ENCODE results near the gene RYR2. TPM values are rescaled to one million over a fixed set of nuclear protein-coding genes. Genes with fewer than 3 reads are reported as not detected.

RYR2 gene
- total RNA-seq, 1 donor from 2014 or later: 0.19 TPM

DNA sequence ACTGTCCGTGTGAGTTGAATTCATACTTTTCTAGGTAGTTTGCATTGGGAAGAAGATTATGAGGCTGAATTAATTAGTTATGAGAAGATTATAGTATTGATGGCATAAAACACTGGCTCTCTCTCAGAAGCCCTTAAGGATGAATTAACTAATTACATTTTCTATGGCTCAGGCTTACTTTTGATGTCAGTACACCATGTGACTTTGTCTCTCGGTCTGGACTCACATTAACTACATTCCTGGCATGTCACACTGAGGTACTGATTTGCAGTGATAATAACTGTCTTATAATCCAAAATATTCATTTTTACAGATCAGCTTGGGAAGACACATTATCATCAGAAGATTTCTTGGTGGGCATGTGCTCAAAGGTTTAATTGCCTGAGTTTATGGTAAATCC is 486.6 kb downstream of the RYR2 start:
- no peaks in the 10 kb centered on the region for H3K9me3 Mint-ChIP-seq (ENCODE audit: low read depth)
- H3K4me3 Mint-ChIP-seq (ENCODE audit: low read depth): no peak overlapping the region
- H3K27ac Mint-ChIP-seq: no peak overlapping the region
- DNase-seq (ENCODE audit: low spot score, unreplicated experiment): no peak
- H3K4me1 Mint-ChIP-seq (ENCODE audit: low read depth): no peaks in the 10 kb centered on the region
- no peaks in the 10 kb centered on the region for H3K36me3 Mint-ChIP-seq (ENCODE audit: insufficient read depth)
- H3K27me3 Mint-ChIP-seq: no peaks in the 10 kb centered on the region
- TF ChIP-seq, protein P1, sequence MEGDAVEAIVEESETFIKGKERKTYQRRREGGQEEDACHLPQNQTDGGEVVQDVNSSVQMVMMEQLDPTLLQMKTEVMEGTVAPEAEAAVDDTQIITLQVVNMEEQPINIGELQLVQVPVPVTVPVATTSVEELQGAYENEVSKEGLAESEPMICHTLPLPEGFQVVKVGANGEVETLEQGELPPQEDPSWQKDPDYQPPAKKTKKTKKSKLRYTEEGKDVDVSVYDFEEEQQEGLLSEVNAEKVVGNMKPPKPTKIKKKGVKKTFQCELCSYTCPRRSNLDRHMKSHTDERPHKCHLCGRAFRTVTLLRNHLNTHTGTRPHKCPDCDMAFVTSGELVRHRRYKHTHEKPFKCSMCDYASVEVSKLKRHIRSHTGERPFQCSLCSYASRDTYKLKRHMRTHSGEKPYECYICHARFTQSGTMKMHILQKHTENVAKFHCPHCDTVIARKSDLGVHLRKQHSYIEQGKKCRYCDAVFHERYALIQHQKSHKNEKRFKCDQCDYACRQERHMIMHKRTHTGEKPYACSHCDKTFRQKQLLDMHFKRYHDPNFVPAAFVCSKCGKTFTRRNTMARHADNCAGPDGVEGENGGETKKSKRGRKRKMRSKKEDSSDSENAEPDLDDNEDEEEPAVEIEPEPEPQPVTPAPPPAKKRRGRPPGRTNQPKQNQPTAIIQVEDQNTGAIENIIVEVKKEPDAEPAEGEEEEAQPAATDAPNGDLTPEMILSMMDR (IDR thresholded peaks at IDR 0.05; ENCODE audit: unreplicated experiment): no peak

DNA sequence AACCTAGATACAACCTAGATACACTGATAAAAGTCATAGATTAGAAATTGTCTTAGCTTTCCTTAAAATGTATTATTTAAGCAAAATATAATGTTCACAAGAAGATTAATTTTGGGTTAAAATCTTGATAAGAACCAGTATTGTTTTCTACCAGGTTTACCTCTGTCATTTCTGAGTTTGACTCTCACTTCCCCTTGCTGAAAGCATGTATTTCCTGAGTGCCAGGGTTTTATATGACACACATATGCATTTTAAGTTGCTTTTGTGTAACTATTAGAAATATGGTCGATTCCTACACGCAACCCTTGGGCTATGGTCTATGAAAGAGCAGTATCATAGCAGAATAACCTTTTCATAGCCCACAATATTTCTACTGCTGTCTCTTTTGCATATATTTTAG is 497.1 kb downstream of the RYR2 start:
- no peak overlapping the region for H3K4me3 Mint-ChIP-seq (ENCODE audit: low read depth)
- no peaks in the 10 kb centered on the region for H3K36me3 Mint-ChIP-seq (ENCODE audit: insufficient read depth)
- H3K4me1 Mint-ChIP-seq (ENCODE audit: low read depth): peaks cover 2% of the 10 kb centered on the region
- no peak for DNase-seq (ENCODE audit: low spot score, unreplicated experiment)
- no peaks in the 10 kb centered on the region for H3K27me3 Mint-ChIP-seq
- TF ChIP-seq, protein P1 (IDR thresholded peaks at IDR 0.05; ENCODE audit: unreplicated experiment): no peak
- H3K9me3 Mint-ChIP-seq (ENCODE audit: low read depth): peaks cover 3% of the 10 kb centered on the region
- H3K27ac Mint-ChIP-seq: no peak overlapping the region

DNA sequence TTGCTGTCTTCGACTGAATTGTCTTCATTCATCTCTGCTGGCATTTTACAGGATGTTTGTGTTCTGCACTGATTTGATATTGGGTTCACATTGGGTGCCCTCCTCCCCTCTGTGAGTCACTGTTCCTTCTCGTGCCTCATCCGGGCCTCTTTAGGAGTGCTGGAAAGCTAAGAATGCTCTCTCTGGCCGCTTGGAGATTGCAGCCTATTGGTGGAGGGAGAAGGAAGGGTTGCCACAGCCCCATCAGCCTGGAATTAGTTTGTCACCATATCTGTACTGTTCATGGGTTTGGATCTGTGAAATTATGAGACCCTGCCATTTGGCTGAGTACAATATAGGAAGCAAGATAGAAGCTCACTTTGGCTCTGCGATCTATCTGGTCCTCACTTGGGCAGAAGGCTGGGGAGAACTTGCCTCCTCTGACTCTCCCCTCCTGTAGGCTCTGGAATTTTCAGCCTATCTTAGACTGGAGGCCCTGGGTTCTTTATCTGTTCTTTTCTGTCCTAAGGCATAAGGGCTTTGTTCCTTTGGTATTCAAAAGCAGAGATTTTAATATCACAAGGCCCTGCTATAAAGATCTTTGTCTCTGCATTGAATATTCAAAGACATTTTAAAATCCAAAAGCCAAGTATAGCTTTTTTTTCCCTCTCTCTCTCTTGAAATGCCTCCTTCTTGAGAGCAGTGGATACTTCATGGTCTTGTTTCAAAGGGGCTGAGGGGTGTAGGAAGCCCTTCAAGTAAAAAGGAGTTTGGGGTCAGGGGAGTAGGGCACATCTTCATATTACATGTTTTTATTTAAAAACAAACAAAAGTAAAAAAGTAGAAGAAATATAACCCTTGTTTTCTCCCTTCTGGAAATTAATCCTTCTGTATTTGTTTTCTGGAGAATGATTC is 500.8 kb downstream of the RYR2 start:
- TF ChIP-seq, protein P1 (IDR thresholded peaks at IDR 0.05; ENCODE audit: unreplicated experiment): no peak
- H3K27ac Mint-ChIP-seq: no peak overlapping the region

DNA sequence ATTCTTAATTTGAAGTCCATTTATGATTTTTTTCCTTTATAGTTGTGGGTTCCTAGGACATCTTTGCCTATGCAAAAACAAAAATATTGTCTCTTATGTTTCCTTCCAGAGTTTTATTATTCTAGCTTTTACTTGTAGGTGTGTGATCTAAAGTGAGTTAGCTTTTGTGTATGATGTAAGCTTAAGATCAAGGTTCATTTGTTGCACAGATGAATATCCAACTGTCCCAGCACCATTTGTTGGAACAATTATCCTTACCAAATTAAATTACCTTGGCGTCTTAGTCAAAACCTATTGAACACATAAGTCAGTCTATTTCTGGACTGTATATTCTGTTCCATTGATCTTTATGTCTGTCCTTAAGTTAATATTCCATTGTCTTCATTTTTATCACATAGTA is 511.1 kb downstream of the RYR2 start:
- DNase-seq (ENCODE audit: low spot score, unreplicated experiment): no peak
- no peaks in the 10 kb centered on the region for H3K36me3 Mint-ChIP-seq (ENCODE audit: insufficient read depth)
- no peaks in the 10 kb centered on the region for H3K9me3 Mint-ChIP-seq (ENCODE audit: low read depth)
- H3K4me3 Mint-ChIP-seq (ENCODE audit: low read depth): no peak overlapping the region
- no peaks in the 10 kb centered on the region for H3K27me3 Mint-ChIP-seq
- H3K4me1 Mint-ChIP-seq (ENCODE audit: low read depth): no peaks in the 10 kb centered on the region
- TF ChIP-seq, protein P1 (IDR thresholded peaks at IDR 0.05; ENCODE audit: unreplicated experiment): no peak
- no peak overlapping the region for H3K27ac Mint-ChIP-seq

More for the DNA sequence above, 500.8 kb downstream of the RYR2 start:
- no peak for DNase-seq (ENCODE audit: low spot score, unreplicated experiment)
- no peaks in the 10 kb centered on the region for H3K27me3 Mint-ChIP-seq
- no peaks in the 10 kb centered on the region for H3K36me3 Mint-ChIP-seq (ENCODE audit: insufficient read depth)
- no peaks in the 10 kb centered on the region for H3K9me3 Mint-ChIP-seq (ENCODE audit: low read depth)
- peaks cover 2% of the 10 kb centered on the region for H3K4me1 Mint-ChIP-seq (ENCODE audit: low read depth)
- H3K4me3 Mint-ChIP-seq (ENCODE audit: low read depth): no peak overlapping the region

DNA sequence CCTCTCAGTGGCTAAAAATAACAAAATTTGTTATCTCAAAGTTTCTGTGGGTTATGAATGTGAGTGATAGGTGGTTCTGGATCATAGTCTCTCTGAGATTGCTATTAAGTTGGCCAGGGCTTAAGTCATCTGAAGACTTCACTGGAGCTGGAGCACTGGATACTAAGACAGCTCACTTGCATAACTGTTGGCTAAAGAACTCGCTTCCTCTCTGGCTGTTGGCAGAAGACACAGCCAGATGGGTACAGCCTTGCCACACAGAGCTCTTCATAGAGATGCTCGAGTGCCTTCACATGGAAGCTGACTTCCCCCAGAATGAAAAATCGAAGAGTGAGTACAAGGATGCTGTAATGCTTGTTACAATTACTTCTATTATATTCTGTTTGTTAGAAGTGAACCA is 514.9 kb downstream of the RYR2 start:
- TF ChIP-seq, protein P1 (IDR thresholded peaks at IDR 0.05; ENCODE audit: unreplicated experiment): no peak
- Mint-ChIP-seq H3K27ac (no peak overlapping the region), H3K36me3 (ENCODE audit: insufficient read depth) (no peaks in the 10 kb centered on the region), H3K4me3 (ENCODE audit: low read depth) (no peak overlapping the region), H3K4me1 (ENCODE audit: low read depth) (no peaks in the 10 kb centered on the region), H3K27me3 (peaks cover 6% of the 10 kb centered on the region), H3K9me3 (ENCODE audit: low read depth) (peaks cover 4% of the 10 kb centered on the region)
- no peak for DNase-seq (ENCODE audit: low spot score, unreplicated experiment)

All from progenitor cell of endocrine pancreas (in vitro differentiated cells).